Inflammatory macrophage treated with lipopolysaccharide for 4 hours (primary cell): ENCODE results near the gene IP6K3.

ENCODE experiments used
- DNase-seq: peaks from one replicate; pipeline ENCODE4 v3.0.0-alpha.2; 2020

Gene IP6K3, protein sequence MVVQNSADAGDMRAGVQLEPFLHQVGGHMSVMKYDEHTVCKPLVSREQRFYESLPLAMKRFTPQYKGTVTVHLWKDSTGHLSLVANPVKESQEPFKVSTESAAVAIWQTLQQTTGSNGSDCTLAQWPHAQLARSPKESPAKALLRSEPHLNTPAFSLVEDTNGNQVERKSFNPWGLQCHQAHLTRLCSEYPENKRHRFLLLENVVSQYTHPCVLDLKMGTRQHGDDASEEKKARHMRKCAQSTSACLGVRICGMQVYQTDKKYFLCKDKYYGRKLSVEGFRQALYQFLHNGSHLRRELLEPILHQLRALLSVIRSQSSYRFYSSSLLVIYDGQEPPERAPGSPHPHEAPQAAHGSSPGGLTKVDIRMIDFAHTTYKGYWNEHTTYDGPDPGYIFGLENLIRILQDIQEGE

DNA sequence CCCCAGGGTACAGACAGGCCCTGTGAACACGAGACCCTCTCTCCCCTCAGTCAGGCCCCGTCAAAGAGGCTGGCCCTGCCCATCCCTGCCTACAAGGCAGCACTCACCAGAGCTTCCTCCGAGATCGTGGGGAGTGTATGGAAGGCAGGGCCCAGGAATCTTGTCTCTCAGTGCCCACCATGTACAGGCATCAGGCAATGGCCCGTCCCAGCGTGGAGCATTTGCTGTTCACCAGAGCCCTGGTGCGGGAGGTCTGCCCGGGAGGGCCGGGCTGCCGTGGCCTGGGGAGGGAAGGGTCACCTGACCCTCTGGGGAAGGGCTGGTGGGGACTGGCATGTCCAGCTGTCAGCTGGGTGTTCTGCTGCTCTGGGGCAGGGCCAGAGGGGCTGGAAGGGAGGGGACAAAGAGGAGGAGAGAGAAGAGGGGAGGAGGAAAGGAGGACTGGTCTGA is at the start of gene IP6K3:
Gene IP6K3, minus strand, starts transcription at position 255 of the 450 bp plus-strand sequence. CDS start 11,429 bp downstream, outside the sequence.
- DNase-seq = no peak

GRCh38 chr6:33794910-33795623 is 48.4 kb upstream of the IP6K3 start:
- DNase-seq = no peak

GRCh38 chr6:33792981-33793380 is 46.3 kb upstream of the IP6K3 start:
- no peak for DNase-seq

- no peak for DNase-seq
These were observed 44.9 kb upstream of the IP6K3 start for GRCh38 chr6:33791620-33792019.

DNA sequence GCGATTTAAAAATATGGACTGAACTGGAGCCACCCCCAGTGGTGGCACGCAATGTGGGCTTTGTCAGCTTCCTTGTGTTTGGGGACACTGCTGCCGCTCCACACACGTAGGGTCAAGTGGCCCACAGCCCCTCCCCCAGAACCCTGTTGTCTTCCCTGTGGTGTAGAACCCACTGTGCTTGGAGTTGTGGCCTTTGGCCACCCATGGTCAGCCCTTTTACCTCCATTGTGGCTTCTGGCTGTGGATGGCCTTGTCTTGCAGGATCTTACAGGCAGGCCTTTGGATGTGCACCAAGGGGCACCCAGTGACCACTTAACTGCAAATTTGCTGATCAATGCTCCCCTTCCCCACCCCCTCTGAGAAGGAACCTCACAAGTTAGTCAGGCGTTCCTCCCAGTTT is 44.2 kb upstream of the IP6K3 start:
- DNase-seq = no peak

DNA sequence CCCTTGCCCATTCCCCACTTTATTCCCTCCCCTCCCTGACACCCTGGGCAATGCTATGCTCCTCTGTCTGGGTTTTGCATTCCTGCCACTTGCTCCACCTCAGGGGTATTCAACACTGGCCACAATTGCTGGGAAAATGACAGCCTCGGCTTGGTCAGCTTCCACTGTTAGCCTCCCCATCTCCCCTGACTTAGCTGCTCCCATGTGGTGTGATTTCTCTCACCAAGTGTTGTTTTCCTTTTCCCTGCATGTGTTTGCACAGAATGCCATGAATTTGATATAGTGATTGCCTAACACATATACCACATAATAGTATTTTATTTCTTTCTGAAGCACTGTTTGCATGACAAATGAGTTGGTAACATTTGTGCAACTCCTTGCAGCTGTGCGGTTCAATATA is 43.7 kb upstream of the IP6K3 start:
- DNase-seq = no peak

DNA sequence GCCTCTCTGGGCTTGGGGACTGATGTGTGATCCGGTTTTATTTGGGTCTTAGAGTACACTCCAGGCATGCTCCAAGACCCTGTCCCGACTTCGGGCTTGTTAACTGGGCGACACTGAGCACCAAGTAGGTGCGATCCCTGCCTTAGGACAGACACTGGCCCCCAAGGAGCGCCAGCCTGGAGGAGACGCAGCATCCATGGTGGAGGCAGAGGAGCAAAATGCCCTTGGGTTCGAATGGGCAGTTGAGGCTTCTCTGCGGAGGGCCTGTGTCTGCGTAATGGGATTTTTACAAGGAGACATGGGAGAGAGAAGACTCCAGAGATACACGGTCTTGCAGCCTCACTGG is 42.8 kb upstream of the IP6K3 start:
- DNase-seq = no peak

GRCh38 chr6:33788694-33789549 is 42.2 kb upstream of the IP6K3 start, which contains the start of gene LEMD2:
Gene LEMD2 (minus strand): TSS chr6:33789130. CDS start chr6:33789116, 14 bp downstream.
- peak; percentile 90 for DNase-seq

- DNase-seq = peak; percentile 95
These were observed 41.4 kb upstream of the IP6K3 start for GRCh38 chr6:33787954-33788693.

DNA sequence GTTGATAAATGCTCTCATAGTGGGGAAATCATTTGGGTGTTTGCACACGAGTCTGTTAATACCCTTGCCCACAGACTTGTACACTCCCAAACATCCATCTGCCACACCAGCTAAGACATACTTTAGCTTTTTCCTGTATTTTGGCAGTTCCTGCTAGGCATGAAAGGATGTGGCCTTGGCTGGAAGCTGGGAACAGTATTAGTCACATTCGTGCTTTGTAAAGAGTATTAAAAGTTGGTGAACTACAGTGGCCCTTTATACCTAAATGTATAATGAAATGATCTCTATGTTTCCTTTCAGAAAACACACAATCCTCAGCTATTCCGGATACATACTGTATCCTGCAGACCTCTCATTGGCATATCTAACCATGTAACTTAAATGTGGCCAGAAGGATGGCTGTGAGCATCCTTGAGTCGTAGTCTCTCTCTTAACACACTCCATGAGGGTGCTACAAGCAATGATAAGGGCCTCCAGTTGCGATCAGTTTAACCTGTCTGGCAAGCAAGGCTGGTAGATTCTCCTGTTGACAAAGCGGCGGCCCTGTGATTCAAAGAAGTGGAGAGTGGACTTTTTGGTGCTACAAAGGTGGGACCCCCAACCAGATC is 40.7 kb upstream of the IP6K3 start:
- DNase-seq = no peak

DNA sequence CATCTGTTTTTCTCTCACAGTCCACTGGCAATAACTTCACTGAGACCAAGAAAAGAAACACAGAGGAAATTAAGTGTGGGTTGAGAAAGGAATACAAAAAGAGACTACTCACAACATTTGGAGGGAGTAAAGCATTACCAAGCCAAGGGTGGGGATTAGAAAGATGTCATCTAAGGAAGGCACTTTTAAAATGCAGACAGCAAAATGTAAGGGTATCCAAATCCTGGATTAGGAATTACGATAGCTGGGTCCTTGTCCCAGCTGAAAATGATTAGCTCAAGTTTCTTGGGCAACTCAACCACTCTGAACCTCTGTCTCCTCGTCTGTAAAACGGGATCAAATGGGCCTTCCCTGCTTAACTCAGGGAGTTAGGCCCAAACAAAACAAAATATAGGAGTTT is 40.0 kb upstream of the IP6K3 start:
- DNase-seq = no peak

GRCh38 chr6:33785778-33786177 is 39.1 kb upstream of the IP6K3 start:
- no peak for DNase-seq

DNA sequence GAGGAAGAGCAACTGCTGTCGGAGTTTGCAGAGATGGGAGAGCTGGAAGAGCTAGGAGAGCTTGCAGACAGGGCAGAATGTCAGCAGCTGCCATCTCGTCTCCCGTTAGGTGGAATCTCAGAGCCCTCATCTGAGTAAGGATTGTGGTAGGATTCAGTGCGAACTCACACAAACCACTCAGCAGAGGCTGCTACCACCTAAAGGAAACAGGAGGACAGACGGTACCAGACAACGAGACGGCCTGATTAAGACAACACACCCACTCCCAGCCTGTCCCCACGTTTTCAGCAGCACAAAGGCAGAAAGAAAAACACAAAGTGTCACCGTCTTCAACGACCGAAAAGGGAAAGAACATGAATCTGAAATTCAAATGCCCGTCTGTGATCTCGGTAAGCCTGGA is 38.1 kb upstream of the IP6K3 start:
- no peak for DNase-seq

DNA sequence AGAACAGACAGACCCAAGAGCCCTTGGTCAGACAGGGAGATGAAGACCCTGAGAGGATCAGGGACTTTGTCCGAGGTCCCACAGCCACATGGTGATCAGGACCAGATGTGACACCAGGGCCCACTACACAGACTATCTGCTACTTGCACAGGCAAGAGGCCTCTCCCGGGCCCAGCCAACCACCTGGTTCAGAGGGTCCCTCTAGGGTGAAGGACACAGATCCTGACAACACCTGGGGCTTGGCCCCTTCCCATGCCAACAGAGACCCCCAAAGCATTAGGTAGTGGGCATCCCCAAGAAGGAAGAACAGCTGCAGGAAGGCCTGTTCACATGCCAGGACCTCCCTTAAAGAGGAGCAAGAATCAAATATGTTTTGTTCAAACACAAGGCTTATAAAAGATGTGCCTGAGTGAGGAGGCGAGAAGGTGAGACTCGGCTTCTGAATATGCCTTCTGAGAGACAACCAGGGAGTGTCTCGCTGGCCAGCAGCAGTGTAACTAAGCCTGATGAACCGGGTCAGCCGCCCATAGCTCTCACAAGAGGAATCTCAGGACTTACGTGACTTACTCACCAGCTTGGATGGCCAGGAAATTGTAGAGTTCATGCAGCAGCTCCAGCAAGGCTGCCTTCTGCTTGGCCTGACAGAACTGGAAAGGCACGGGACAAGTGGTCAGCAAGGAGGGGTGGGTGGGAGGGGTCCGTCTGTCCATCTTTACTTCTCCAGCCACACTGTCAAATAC is 37.2 kb upstream of the IP6K3 start:
- DNase-seq = no peak

DNA sequence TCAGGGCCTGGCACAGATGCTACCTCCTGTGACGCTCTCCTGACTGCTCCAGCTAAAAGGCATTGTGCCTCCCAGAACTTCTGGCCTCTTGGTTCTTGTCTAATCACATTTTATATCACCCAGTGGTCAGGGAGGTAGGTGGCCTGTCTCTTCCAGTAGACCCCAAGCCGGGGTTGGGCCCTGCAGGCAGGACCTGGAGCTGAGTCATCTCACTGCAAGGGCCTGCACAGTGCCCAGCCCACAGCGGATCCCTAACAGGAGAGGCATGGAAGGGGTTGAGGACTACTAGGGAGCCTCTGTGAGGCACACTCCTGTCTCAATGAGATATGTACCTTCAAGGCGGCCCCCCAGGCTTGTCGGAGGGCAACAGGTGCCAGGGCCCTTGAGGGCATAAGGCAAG is 35.9 kb upstream of the IP6K3 start:
- no peak for DNase-seq

GRCh38 chr6:33781131-33781975 is 34.6 kb upstream of the IP6K3 start:
- DNase-seq = no peak

GRCh38 chr6:33779895-33780294 is 33.2 kb upstream of the IP6K3 start:
- no peak for DNase-seq

GRCh38 chr6:33779290-33779689 is 32.6 kb upstream of the IP6K3 start:
- no peak for DNase-seq

DNA sequence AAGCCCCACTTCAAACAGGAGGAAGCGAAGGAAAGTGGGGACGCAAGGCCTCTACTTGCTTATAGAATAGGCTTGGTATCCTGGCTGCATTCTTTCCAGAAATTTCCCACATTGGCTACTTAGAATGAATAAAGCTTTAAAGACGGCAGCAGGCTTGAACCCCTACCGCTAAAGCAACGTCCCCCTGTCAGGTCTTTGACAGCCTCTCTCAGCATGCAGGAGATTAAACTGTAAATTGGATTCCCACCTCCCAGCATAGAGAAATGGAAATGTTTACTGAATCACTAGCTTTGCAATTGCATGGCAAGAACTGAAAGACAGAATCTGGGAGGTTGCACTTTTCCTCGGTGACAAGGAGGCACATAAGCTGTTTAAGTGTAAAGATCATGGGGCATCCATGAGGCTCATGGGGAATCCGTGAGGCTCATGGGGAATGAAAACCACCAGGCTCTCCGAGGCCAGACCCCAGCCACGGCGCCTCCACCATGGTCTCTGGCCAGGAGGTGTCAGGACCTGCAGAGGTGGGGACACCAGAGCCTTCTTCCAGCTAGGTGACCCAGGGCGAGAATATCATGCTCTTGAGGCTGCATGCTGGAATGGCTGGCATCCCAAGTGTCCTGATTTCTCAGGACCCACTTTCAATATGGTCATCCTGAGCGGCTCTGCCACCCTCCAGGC is 31.9 kb upstream of the IP6K3 start:
- no peak for DNase-seq
